Breast epithelium (tissue), 4 donors: ENCODE data around the gene TAB3. TPM values are rescaled to one million over a fixed set of nuclear protein-coding genes. Genes with fewer than 3 reads are reported as not detected.

ENCODE experiments used
- DNase-seq, 2 donors: peaks; one replicate each; pipeline ENCODE4 v3.0.0-alpha.2; 2019; ENCODE audit warnings: low spot score in 2 of 2
- H3K27ac ChIP-seq, 2 donors: fragments of 200-600 bp; sonication (generic) in 1 of 2; one replicate each; pipeline ENCODE4 v1.5.1; 2016 to 2019; ENCODE audit warnings: mild to moderate bottlenecking in 1 of 2
- H3K27me3 ChIP-seq, 2 donors: fragments of 200-600 bp; sonication (generic) in 1 of 2; one replicate each; pipeline versions ENCODE4 v1.5.1 to v1.6.0; 2017 to 2019; ENCODE audit warnings: control low read depth in 1 of 2, mild to moderate bottlenecking in 1 of 2
- H3K36me3 ChIP-seq: fragments of 200-600 bp; one replicate; pipeline ENCODE4 v1.5.1; 2019
- H3K4me1 ChIP-seq, 2 donors: fragments of 200-600 bp; sonication (generic); one replicate each; pipeline ENCODE4 v1.5.1; 2016 to 2019; ENCODE audit warnings: control low read depth in 1 of 2
- H3K4me3 ChIP-seq, 3 donors: fragments of 200-600 bp; sonication (generic); 1 replicate in 2 of 3; 2 replicates in 1 of 3; pipeline ENCODE4 v1.5.1; 2016 to 2019; ENCODE audit warnings: mild to moderate bottlenecking in 3 of 3, moderate library complexity in 2 of 3
- H3K9me3 ChIP-seq, 2 donors: fragments of 200-600 bp; sonication (generic) in 1 of 2; one replicate each; pipeline ENCODE4 v1.5.1; 2016 to 2019; ENCODE audit warnings: control low read depth in 1 of 2
- POLR2A ChIP-seq: fragments of 450-650 bp; IDR thresholded peaks from one replicate; pipeline ENCODE4 v1.6.1; 2016; ENCODE audit warnings: antibody characterized with exemption, mild to moderate bottlenecking, moderate library complexity
- POLR2AphosphoS5 ChIP-seq, 3 donors: sonication (generic); formaldehyde crosslinking; IDR thresholded peaks; one replicate each; pipeline ENCODE4 v1.6.1; 2017; ENCODE audit warnings: antibody characterized with exemption in 3 of 3
- intact Hi-C: fragments of 100-400 bp; cut with DNase I; formaldehyde crosslinking; loops from one replicate; pipeline ENCODE4 v1.15.1; 2023; ENCODE audit warnings: low total_unique reads
- total RNA-seq, 3 donors: library from RNA; depleted of rRNA; stranded (reverse); fragments of >200 nt; gene quantifications; one replicate each; pipeline ENCODE4 v1.1.0, GENCODE V29; 2016
- TF ChIP-seq, protein P1 (sequence below), 3 donors: fragments of 450-650 bp; IDR thresholded peaks; one replicate each; pipeline ENCODE4 v1.5.1; 2016 to 2017; ENCODE audit warnings: antibody characterized with exemption in 3 of 3, mild to moderate bottlenecking in 3 of 3, moderate library complexity in 3 of 3

Gene TAB3
- total RNA-seq, 3 donors from 2014 or later: 20.6 to 40.5 (median 27.2) TPM

DNA sequence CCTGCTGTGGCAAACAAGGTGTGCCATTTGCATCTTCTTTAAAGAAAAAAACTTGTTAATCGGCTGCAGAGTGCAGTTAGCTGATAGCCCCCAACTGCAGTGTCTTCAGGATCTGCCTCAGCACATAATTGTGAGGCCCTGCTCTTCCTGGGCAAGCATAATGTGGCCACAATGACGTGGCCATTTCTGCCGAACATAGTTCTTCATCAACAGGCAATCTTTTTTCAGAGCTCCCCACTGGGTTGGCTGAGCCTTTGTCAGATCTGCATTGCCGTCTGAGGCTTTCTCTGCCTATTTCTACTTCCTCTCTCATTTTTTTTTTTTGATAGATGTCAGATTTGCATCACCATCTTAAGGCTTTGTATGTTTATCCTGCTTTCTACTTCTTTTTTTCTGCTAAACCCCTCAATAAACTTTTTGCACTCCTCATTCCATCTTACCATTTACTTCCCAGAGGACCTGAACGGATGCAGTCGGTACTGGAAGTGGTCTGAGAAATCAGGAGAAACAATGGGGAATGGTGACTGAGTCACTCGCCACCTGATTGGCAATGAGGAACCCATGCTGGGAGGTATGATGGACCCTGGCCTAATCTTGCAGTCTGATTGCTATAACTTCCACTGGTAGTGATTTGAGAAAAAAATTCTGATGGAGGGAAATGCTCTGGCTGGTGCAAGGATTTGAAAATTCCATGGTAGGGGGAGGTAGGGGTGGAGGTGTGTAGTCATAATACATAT is 21.2 kb upstream of the TAB3 start:
- H3K4me3 ChIP-seq: no peak overlapping the region
- TF ChIP-seq POLR2AphosphoS5 (IDR thresholded peaks at IDR 0.05) (no peak), POLR2A (no peak)
- TF ChIP-seq, protein P1, sequence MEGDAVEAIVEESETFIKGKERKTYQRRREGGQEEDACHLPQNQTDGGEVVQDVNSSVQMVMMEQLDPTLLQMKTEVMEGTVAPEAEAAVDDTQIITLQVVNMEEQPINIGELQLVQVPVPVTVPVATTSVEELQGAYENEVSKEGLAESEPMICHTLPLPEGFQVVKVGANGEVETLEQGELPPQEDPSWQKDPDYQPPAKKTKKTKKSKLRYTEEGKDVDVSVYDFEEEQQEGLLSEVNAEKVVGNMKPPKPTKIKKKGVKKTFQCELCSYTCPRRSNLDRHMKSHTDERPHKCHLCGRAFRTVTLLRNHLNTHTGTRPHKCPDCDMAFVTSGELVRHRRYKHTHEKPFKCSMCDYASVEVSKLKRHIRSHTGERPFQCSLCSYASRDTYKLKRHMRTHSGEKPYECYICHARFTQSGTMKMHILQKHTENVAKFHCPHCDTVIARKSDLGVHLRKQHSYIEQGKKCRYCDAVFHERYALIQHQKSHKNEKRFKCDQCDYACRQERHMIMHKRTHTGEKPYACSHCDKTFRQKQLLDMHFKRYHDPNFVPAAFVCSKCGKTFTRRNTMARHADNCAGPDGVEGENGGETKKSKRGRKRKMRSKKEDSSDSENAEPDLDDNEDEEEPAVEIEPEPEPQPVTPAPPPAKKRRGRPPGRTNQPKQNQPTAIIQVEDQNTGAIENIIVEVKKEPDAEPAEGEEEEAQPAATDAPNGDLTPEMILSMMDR (IDR thresholded peaks at IDR 0.05): no peak
- H3K27me3 ChIP-seq: peaks cover 0 to 19% of the 10 kb centered on the region in 2 donors
- intact Hi-C loops: no loop called here
- no peaks in the 10 kb centered on the region for H3K4me1 ChIP-seq
- H3K36me3 ChIP-seq: no peaks in the 10 kb centered on the region
- DNase-seq: no peak
- no peaks in the 10 kb centered on the region for H3K9me3 ChIP-seq
- no peak overlapping the region for H3K27ac ChIP-seq

DNA sequence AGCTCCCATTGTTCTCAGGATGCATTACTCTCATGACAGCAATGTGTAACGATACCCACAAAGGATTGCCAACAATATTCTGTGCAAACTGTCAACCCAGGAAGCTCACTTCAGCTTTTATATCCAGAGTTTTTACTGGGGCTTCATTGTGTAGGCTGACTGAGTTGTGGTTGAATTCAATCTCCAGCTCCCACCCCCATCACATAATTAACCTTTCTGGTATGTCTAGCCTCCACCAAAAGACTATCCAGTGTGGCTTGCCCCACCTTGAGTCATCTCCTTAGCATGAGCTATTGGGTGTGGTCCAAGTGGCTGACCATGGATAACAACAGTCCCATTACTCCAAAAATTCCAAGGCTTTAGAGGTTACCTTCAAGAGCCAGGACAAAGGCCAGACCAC is 17.7 kb upstream of the TAB3 start:
- no peaks in the 10 kb centered on the region for H3K9me3 ChIP-seq
- TF ChIP-seq, protein P1 (IDR thresholded peaks at IDR 0.05): no peak
- no peak for TF ChIP-seq POLR2AphosphoS5 (IDR thresholded peaks at IDR 0.05)
- no peak for TF ChIP-seq POLR2A
- no peak for DNase-seq
- peaks cover 0 to 21% of the 10 kb centered on the region in 2 donors for H3K27me3 ChIP-seq
- intact Hi-C loops: no loop called here
- H3K27ac ChIP-seq: no peak overlapping the region
- no peak overlapping the region for H3K4me3 ChIP-seq
- H3K36me3 ChIP-seq: no peaks in the 10 kb centered on the region
- H3K4me1 ChIP-seq: no peaks in the 10 kb centered on the region

DNA sequence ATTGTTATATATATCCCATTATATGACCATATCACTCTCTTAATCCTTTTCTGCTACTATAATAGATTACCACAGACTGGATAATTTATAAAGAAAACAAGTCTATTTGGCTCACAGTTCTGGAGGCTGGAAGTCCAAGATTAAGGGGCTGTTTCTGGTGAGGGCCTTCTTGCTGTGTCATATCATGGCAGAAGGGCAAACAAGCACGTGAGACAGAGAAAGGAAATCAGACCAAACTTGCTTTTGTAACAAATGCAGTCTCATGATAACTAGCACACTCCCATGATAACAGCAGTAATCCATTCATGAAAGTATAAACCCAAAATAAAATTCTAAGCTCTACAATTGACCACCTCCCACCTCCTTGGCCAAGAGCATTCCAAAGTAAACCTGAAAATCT is 16.3 kb upstream of the TAB3 start:
- H3K4me3 ChIP-seq: no peak overlapping the region
- intact Hi-C loops: no loop called here
- H3K36me3 ChIP-seq: no peaks in the 10 kb centered on the region
- H3K27me3 ChIP-seq: peaks cover 0 to 19% of the 10 kb centered on the region in 2 donors
- TF ChIP-seq POLR2AphosphoS5 (IDR thresholded peaks at IDR 0.05) (no peak), POLR2A (no peak)
- TF ChIP-seq, protein P1 (IDR thresholded peaks at IDR 0.05): no peak
- no peak overlapping the region for H3K27ac ChIP-seq
- DNase-seq: no peak
- no peaks in the 10 kb centered on the region for H3K4me1 ChIP-seq
- H3K9me3 ChIP-seq: no peaks in the 10 kb centered on the region

DNA sequence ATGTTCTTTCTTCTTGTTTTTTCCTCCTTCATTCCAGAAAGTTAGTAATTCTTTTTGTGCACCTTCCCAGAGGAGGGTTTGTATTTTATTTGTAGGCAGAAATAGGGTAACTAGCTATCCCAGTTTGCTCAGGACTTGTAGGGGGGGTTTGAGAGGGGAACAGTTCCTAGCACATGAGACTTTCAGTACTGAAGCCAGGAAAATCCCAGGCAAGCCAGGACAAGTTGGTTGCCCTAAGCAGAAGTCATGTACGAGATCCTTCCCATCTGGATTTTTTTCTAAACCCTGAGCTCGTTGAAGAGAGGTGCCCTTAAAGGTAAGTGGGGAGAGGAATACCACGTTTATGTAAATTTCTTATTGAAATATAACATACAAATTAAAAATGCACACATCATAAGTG is 15.6 kb upstream of the TAB3 start:
- Histone ChIP-seq H3K27me3 (peaks cover 0 to 18% of the 10 kb centered on the region in 2 donors), H3K9me3 (no peaks in the 10 kb centered on the region), H3K36me3 (no peaks in the 10 kb centered on the region), H3K4me3 (no peak overlapping the region), H3K27ac (no peak overlapping the region), H3K4me1 (no peaks in the 10 kb centered on the region)
- intact Hi-C loops: no loop called here
- no peak for TF ChIP-seq POLR2A
- DNase-seq: peak in 1 of 2 donors; percentile 28

DNA sequence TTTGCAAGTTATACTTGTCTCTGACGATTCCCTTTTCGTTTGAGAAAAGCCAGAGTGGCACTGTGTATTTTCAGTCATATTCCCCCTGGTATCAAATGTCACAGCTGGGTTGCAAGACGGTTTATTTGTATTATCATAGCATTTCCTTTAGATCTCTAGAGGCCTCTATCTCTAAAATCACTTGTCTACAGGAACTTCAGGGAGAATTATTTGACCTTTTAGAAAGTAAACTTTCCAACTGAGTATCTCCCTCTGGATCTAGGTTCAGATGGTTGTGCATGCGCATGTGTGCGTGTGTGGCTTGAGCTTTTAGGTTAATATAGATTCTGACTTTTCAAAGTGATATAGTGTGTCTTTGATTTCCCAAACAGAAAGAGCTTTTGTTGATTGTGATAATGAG is 15.1 kb upstream of the TAB3 start:
- Histone ChIP-seq H3K4me1 (no peaks in the 10 kb centered on the region), H3K4me3 (no peak overlapping the region), H3K9me3 (no peaks in the 10 kb centered on the region), H3K27me3 (peaks cover 0 to 14% of the 10 kb centered on the region in 2 donors), H3K27ac (no peak overlapping the region), H3K36me3 (no peaks in the 10 kb centered on the region)
- intact Hi-C loops: no loop called here
- TF ChIP-seq, protein P1 (IDR thresholded peaks at IDR 0.05): no peak
- TF ChIP-seq POLR2AphosphoS5 (IDR thresholded peaks at IDR 0.05) (no peak), POLR2A (no peak)
- DNase-seq: no peak
